NCI-H526 (cell line): ENCODE measurements around the gene FEM1B.
"Not testable (repeated sequence)": the region's sequence is repeated elsewhere in the genome, so short reads cannot be mapped to it uniquely, and the experiment has no call there.

ENCODE experiments used
- DNase-seq, 2 experiments: peaks; one replicate each; lab custom pipeline; 2025; lab: John Stamatoyannopoulos, UW

FEM1B gene

GRCh38 chr15:68277603-68278344, at the start of gene FEM1B:
Gene FEM1B (plus strand): TSS chr15:68277745. CDS start chr15:68278418, 673 bp downstream.
- peak; percentile 87 to 95 for DNase-seq

GRCh38 chr15:68228143-68228970, 49.2 kb upstream of the FEM1B start:
- DNase-seq: peak; percentile 36 to 57

GRCh38 chr15:68228971-68229385, 48.6 kb upstream of the FEM1B start:
- DNase-seq: peak in 1 of 2 experiments; percentile 57

GRCh38 chr15:68229386-68230156, 48.0 kb upstream of the FEM1B start, which contains the start of gene CLN6:
Gene CLN6 (minus strand): TSS chr15:68229728. CDS start chr15:68229584, 144 bp downstream.
- DNase-seq: peak; percentile 71 to 90

- DNase-seq: peak in 1 of 2 experiments; percentile 12
Observed at GRCh38 chr15:68230157-68231100, 47.1 kb upstream of the FEM1B start.

- DNase-seq: no peak
Observed at GRCh38 chr15:68231102-68231818, 46.3 kb upstream of the FEM1B start.

GRCh38 chr15:68232449-68232848, 45.1 kb upstream of the FEM1B start:
- no peak for DNase-seq

GRCh38 chr15:68232937-68233336, 44.6 kb upstream of the FEM1B start:
- DNase-seq: no peak

GRCh38 chr15:68234060-68234459, 43.5 kb upstream of the FEM1B start:
- DNase-seq: no peak

GRCh38 chr15:68234520-68234919, 43.0 kb upstream of the FEM1B start:
- DNase-seq: not testable (repeated sequence)

- DNase-seq: no peak
Observed at GRCh38 chr15:68235022-68235421, 42.5 kb upstream of the FEM1B start.

GRCh38 chr15:68239025-68239424, 38.5 kb upstream of the FEM1B start:
- no peak for DNase-seq

GRCh38 chr15:68241088-68241935, 36.2 kb upstream of the FEM1B start:
- DNase-seq: no peak

GRCh38 chr15:68244235-68244634, 33.3 kb upstream of the FEM1B start:
- DNase-seq: no peak

GRCh38 chr15:68249058-68249713, 28.4 kb upstream of the FEM1B start:
- DNase-seq: peak; percentile 59 to 78

GRCh38 chr15:68252925-68253534, 24.5 kb upstream of the FEM1B start:
- DNase-seq: peak; percentile 88 to 91

- peak; percentile 71 to 93 for DNase-seq
Observed at GRCh38 chr15:68256675-68257450, 20.7 kb upstream of the FEM1B start.

- no peak for DNase-seq
Observed at GRCh38 chr15:68258692-68259091, 18.9 kb upstream of the FEM1B start.
